ENCODE measurements around the gene USP21.
A peak's percentile ranks its signal among the peaks of the same experiment; 100 is the strongest.

Gene USP21

DNA sequence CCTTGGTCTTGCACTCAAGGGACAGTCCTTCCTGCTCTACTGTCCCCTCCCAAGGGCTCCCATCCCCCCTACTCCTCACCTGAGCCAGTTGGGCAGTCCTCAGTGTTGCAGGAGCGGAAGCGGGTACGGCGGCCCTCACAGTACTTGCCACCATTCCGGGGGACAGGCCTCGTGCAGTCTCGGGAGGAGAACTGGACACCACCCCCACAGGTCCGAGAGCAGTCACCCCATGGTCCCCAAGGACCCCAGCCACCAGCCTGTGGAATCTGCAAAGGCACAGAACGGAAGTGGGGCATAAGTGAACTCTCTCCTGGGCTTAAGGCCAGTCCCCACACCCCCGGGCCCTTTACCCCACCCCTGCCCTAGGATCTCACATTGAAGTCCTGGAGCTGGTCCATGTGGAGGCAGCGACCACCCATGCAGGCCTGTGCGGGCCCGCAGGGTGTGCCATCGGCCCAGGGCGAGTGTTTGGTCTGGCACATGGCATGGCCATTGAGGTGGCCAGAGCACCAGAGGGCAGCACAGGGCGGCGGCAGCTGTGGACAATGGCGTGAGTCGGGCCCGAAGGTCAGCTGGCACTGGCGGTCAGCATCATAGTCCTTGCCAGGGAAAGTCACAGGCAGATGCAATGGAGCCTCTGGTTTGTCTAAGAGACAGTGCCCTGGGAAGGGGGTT is 34.4 kb downstream of the USP21 start:
- no peak for DNase-seq (ENCODE audit: low spot score)

- DNase-seq (ENCODE audit: low spot score), result no peak
These were observed 35.9 kb downstream of the USP21 start for GRCh38 chr1:161195171-161195570.

DNA sequence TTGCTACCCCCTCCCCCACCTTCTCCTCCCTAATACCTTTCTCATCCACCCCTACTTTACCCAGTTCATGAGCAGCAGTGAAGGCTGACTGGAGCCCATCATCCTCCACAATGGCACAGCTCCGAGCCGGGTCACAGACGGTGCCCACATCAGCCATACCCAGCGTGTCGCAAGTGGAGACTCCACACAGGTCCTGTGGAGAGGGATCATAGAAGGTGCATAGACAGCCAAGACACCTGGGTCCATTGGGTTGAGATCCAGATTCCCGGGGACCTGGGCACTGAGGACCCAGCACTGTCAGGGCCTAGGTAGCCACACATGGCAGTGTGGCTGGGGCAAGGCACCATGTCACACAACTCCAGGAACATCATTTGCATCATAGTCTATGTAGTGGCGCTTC is 36.8 kb downstream of the USP21 start:
- DNase-seq (ENCODE audit: low spot score), result no peak

DNA sequence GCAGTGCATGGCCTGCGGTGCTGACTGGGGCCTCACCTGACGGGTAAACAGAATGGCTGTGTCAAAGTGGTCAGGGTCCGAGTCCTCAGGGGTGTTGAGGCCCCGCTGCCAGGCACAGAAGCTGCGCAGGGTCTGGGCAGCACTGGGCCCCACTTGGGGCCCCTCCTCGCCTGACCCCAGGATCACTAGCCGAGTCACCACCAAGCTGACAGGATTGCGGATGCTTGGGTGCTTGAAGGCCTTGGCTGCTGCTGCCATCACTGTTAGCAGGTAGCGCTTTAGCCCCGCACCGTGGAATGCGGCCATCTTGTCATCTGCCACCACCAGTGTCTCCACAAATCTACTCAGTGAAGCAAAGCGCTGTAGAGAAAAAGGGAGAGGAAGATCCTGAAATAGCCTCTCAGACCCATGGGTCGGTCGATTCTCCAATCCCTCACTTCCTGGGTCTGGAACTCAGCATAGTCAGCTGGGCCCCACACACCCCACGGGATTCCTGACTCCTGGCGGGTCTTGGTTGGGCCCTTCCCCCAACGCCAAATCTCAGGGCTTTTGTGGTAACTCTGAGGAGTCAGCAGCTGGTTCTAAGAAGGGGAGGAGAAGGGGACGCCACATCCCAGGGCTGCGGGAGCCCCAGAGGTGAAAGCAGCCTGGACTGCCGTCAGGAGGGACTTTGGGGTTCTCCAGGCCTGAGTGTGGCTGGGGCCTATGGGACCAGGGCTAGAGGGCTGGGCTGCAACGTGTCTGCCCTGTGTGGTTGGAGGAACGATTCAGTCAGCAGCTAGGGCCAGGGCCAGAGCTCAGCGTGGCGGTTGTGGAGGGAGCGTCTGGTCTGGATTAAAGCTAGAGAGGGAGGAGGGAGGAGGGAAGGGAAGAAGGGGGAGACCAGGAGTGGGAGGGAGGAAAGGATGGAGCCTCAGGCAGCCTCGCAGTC is 37.5 kb downstream of the USP21 start:
- DNase-seq (ENCODE audit: low spot score), result peak; percentile 89

DNA sequence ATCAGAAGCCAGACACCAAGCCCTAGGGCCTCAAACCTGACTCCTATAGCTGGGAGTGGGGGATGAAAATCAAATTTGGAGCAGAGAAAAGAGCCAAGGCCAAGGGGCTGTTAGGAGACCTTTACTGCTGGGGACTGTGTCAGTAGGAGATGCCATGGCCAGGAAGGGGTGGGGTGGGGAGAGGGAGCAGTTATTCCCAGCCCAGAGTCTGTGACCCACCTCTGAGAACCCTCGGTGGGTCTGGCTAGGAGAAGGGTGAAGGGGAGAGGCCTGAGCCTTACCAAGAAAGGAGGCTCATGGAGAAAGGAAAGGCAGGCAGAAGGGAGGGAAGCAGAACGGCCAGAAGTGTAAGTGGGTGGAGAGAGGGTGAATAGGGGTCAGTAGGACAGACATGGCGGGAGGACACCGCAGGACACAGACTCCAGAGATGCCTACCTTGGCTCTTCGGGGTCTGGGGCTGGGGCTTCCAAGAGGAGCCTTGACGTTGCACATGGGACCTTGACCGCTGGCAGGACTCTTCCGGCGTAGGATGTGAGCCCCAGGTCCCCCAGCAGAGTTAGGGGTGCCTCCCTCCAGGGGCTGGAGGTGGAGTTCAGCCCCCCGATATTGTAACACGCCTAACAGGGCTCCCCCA is 38.4 kb downstream of the USP21 start:
- DNase-seq (ENCODE audit: low spot score), result no peak

DNA sequence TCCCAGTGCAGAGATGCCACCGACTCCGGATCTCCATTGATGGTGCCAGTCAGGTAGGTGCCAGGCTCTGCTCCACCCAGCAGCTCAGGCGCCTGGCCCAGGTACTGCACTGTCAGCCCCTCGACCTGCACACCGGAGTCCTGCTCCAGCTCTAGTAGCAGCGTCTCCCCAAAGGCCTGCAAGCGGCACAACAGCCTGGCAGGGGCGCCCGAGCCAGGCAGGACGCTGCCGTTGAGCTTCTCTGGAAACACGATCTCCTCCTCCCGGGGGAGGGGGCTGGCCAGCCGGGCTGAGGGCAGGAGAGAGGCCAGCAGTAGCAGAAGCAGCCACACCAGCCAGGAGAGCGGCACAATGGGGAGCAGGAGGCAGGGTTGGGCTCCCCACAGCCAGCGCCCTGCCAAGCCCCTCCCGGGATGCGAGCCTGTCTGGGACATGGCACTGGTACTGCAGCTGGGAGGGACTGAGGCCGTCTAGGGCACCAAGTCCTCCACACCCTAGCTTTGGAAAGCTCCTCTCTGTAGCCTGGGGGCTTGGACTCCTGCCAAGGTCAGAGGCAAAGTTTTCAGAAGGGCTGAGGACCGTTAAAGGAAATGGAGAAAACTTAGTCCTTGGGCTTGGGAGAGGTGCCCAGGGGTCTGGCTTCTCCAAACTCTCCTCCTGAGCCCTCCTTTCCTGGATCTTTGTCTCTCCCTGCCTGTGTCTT is 39.0 kb downstream of the USP21 start:
- peak; percentile 56 for DNase-seq (ENCODE audit: low spot score)

- peak; percentile 87 for DNase-seq (ENCODE audit: low spot score)
These were observed 39.7 kb downstream of the USP21 start, which contains the start of gene ADAMTS4 for GRCh38 chr1:161198897-161199431. TSS of gene ADAMTS4 (minus strand) at chr1:161199054. CDS start at chr1:161198627, 427 bp downstream.

GRCh38 chr1:161199506-161200139 is 40.3 kb downstream of the USP21 start:
- DNase-seq (ENCODE audit: low spot score), result no peak

- no peak for DNase-seq (ENCODE audit: low spot score)
These were observed 41.2 kb downstream of the USP21 start for GRCh38 chr1:161200421-161200991.

- peak; percentile 65 for DNase-seq (ENCODE audit: low spot score)
These were observed 41.9 kb downstream of the USP21 start for GRCh38 chr1:161200992-161201835.

GRCh38 chr1:161201836-161202712 is 42.8 kb downstream of the USP21 start, which contains the start of gene NDUFS2:
TSS of gene NDUFS2 (plus strand) at chr1:161202367. CDS start at chr1:161202386, 19 bp downstream.
- DNase-seq (ENCODE audit: low spot score), result peak; percentile 93

- no peak for DNase-seq (ENCODE audit: low spot score)
These were observed 47.3 kb downstream of the USP21 start for GRCh38 chr1:161206411-161207140.

DNA sequence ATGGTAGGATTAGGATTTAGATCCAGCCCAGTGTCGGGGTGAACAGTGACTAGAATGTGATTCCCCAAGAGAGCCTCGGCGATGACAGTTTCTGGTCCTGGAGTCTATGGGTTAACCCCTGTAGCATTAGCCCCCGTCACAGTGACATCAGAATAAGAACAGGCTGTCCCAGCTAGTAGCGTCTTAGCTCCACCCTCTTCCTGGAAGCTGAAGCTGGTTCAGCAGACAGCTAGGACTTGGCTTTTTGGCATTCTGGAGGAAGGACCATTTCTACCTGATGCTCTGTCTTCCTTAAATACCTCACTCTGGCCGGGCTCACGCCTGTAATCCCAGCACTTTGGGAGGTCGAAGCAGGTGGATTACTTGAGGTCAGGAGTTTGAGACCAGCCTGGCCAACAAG is 47.9 kb downstream of the USP21 start:
- no peak for DNase-seq (ENCODE audit: low spot score)

GRCh38 chr1:161209790-161210409 is 50.6 kb downstream of the USP21 start:
- peak; percentile 83 for DNase-seq (ENCODE audit: low spot score)

- DNase-seq (ENCODE audit: low spot score), result no peak
These were observed 55.1 kb downstream of the USP21 start for GRCh38 chr1:161214369-161214768.

DNA sequence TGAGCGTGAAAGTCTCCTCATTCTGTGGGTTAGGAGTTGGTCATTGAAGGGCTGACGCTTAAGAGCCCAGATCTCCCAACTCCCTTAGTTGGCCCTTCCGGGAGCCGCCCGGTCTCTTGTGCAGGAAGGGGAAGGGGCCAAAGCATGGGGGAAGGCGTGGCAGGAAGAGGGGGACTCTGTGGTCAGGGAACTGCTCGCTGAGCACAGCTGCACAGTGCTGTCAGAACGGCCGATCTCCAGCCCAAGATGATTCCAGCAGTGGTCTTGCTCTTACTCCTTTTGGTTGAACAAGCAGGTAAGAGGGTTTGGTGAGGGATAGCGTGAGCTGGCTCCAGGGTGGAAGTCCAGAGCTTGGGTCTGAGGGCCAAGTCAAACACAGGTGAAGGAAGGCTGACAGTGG is 55.8 kb downstream of the USP21 start, which contains the start of gene FCER1G:
Gene FCER1G, plus strand, starts transcription at position 220 of the 400 bp plus-strand sequence. Its CDS starts 27 bp downstream, at position 247.
- DNase-seq (ENCODE audit: low spot score), result no peak
